ENCODE measurements around the gene TSC22D4.

Gene TSC22D4

GRCh38 chr7:100433592-100434296 lies 45.3 kb downstream of the TSC22D4 start:
- TF ChIP-seq CTCF (IDR thresholded peaks at IDR 0.05) = no peak

- no peak for TF ChIP-seq CTCF (IDR thresholded peaks at IDR 0.05)
Observed at GRCh38 chr7:100433276-100433591, 45.8 kb downstream of the TSC22D4 start.

- TF ChIP-seq CTCF (IDR thresholded peaks at IDR 0.05) = no peak
Observed at GRCh38 chr7:100432621-100433275, 46.3 kb downstream of the TSC22D4 start.

- TF ChIP-seq CTCF (IDR thresholded peaks at IDR 0.05) = no peak
Observed at GRCh38 chr7:100432053-100432452, 47.0 kb downstream of the TSC22D4 start.

- TF ChIP-seq CTCF (IDR thresholded peaks at IDR 0.05) = no peak
Observed at GRCh38 chr7:100431286-100431735, 47.7 kb downstream of the TSC22D4 start.

GRCh38 chr7:100430493-100431285 lies 48.3 kb downstream of the TSC22D4 start:
- no peak for TF ChIP-seq CTCF (IDR thresholded peaks at IDR 0.05)

- TF ChIP-seq CTCF (IDR thresholded peaks at IDR 0.05) = no peak
Observed at GRCh38 chr7:100429637-100430492, 49.1 kb downstream of the TSC22D4 start, which contains the start of gene MEPCE. MEPCE (plus strand) TSS chr7:100429831; CDS start chr7:100430019, 188 bp downstream.

All from LNCAP (cell line).